Stimulated activated CD8-positive, alpha-beta memory T cell treated with anti-CD3 and anti-CD28 coated beads, Interleukin-7, amount 100 ng/mL, for 24 hours (primary cell): Measurements from ENCODE around the gene SLC1A7.

Experiments
- DNase-seq: peaks from one replicate; pipeline ENCODE4 v3.0.0-alpha.2; 2020; ENCODE audit warnings: low read depth

Gene SLC1A7

DNA sequence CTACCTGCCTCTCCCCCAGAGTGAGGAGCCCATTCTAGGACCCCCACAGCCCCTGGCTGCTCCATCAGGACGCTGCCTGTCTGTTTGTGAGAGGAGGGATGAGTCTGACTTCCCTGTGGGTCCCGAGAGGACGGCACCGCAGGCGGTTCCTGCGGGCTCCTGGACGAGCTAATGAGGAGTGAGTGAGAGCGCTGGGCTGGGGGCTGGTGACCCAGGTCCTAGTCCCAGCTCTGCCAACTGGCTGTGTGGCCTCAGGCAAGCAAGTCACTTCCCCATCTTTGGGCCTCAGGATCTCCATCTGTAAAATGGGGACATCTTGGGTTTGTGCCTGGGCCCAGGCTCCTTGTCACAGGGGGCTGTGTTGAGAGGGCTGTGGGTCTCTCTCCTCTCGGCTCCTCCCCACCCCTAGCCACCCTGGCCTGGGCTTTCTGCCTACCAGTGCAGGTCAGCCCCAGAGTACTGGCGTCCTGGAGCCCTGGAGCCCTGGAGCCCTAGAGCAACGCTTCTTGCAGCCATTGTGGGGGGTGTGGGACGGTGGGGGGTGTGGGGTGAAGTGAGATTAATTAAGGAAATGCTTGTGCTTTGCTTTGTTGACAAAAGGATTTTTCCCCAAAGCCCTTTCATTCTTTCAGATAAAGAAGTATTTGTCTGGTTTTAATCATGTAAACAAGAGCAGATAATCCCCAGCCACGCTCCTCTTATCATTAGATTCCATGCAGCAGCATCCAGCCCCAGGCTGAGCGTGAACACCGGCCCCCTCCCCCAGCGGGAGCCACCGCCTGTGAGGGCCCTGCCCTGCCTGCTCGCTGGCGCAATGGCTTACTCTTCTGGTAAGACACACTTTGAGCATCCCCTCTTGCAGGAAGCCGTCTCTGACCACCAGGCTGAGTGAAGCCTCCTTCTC is 26.8 kb downstream of the SLC1A7 start:
- no peak for DNase-seq

DNA sequence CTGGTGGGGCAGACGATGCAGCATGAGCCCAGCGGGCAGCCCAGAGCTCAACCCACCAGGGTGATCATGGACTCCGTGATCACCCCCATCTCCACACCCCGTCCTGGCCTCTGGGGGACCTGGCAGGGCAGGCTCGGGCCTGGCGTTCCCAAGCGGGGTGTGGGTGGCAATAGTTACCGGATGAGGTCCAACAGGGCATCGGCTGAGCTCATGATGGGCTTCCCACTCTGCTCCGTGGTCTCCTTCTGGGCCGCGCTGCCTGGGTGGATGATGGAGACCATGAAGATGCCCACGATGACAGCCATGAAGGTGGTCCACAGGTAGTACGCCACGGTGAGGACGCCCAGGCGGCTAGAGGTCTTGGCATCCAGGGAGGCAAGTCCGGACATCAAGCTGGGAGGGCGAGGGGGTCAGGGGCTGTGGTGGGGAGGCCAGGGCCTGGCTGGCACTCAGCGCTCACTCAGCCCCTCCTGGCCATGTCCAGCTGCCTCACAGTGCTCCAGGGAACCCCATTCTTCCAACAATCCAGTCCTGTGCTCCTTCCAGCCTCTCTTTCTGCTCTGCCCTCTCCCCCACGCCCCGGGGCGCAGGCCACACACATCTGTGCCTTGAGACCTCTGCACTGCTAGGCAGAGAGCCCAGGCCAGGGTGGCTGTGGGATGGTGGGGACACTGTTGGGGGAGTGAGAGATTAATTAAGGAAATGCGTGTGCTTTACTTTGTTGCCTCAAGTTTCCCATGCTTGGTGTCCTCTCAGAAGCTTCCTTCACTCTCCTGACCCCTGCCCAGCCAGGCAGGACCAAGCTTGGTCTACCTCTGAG is 27.6 kb downstream of the SLC1A7 start:
- no peak for DNase-seq

GRCh38 chr1:53114090-53114489 is 28.3 kb downstream of the SLC1A7 start:
- no peak for DNase-seq

- DNase-seq: no peak
Measured at GRCh38 chr1:53112861-53113260, 29.6 kb downstream of the SLC1A7 start.

- DNase-seq: no peak
Measured at GRCh38 chr1:53112271-53112774, 30.1 kb downstream of the SLC1A7 start.

GRCh38 chr1:53111693-53112092 is 30.7 kb downstream of the SLC1A7 start:
- no peak for DNase-seq

- no peak for DNase-seq
Measured at GRCh38 chr1:53111073-53111556, 31.3 kb downstream of the SLC1A7 start.

DNA sequence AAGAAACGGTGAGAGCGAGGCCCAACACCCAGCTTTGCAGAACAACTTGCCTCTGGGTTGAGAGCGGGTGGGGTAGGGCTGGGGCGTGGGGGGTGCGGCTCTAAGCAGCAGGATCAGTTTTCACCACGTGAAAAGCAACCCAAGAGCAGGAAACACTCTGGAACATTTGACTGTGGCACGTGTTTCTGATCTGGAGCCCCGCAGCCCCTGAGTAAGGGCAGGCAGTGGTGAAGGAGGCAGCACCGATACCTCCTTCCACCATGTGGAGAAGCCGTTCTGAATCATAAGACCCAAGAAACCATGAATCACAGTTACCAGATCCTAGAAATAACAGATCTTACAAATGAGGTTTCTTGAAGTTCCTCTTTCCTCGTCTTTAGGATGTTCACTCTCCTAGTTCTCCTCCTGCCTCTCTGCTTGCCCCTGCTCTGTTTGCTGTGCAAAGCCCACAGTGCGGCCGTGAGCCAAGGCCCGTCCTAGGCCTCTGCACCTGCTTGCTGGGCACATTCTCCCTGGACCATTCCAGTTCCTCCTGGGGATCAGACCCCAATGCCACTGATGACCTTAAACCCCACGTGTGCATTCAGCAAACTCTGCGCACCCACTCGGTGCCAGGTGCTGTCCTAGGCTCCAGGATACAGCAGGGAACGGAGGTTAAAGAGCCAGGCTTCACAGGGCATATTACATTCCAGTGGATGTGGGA is 31.9 kb downstream of the SLC1A7 start:
- DNase-seq: no peak

DNA sequence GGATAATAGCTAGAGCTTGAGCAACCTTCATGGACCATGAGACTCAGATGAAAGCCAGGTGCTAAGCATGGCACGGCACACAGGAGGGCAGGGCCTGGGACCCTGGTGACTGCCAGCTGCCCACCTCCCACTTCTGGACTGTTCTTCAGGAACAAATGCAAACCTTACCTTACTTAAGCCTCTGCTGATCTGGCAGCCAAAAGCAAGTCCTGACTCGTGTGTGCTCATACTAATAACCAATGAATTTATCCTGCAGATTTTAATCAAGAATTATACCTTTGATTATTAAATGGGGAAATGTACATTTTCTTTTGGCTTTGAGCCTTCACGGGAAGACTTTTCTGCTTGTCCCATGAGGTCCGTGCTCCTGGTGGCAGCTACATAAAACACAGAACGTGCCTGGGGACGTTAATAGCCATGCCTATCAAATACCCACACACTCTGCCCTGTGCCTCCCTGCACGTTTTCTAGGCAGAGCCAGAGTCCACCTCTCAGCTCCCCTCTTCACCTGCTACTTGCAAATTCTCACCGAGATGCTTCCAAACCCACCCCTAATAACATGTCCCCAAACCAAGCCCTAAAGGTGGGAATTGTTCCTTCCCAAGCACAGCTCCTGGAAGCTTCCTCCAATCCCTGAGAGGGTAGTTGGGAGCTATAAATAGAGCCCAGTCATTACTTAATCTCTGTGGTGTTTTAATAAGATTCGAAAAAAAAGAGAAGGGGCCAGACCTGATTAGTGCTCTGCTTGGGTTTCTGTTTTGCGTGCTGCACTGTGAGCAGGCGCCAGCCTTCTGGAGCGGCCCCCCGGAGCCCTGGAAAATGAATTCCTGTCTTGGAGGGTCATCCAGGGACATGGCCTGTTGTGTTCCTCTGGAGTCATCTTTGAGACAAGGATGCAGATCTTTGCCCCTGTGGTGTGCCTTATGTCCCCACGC is 33.5 kb downstream of the SLC1A7 start:
- no peak for DNase-seq

DNA sequence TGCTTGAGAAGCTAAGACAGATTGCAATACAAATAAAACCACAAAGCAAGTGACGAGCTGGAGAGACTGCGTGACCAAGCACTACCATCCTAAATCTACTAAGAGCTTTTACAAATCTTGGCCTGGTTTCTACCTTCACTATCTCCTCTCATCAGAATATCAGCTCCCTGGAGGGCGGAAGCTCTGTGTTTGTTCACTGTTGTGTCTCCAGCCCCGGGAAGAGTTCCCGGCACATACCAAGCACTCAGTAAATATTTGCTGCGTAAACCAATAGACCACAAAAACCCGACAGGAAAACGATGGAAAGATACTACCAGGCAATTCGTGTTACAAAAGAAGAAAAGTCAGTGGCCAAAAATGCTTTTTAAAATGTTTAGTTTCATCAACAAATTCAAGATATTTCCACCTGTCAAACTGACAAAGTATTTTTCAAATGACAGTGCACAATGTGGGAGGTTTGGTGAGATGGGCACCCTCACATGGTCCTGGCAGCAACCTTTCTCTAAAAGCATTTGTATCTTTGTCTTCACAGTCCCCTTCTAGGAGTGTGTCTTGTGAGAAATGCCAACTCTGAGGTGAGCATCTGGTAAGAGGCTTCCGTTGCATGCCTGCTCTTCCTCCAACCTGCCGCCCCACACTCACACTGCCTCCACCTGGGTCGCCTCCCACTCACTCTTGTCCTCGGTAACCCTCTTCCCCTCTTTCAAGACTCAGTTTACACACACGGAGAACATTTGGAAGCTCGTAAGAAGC is 34.7 kb downstream of the SLC1A7 start:
- no peak for DNase-seq

GRCh38 chr1:53107090-53107489 is 35.3 kb downstream of the SLC1A7 start:
- no peak for DNase-seq

GRCh38 chr1:53104289-53104913 is 38.0 kb downstream of the SLC1A7 start:
- no peak for DNase-seq

DNA sequence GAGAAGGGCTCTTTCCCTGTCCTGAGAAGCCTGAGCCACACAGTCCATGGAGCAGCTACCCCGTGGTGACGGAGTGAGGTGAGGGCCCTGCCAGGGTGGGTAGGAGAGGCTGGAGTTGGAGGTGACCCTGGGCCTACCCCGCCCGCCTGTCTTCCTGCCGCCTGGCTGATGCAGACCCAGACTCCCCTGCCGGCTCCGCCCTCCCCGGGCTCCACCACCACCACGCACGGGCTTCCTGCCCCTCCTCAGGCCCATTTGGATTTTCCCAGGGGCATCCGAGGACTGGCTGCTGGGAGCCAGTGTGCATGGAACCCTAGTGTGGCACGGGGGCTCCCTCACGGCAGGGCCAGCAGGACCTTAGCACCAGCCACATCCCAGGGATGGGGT is 47.9 kb downstream of the SLC1A7 start:
- no peak for DNase-seq

DNA sequence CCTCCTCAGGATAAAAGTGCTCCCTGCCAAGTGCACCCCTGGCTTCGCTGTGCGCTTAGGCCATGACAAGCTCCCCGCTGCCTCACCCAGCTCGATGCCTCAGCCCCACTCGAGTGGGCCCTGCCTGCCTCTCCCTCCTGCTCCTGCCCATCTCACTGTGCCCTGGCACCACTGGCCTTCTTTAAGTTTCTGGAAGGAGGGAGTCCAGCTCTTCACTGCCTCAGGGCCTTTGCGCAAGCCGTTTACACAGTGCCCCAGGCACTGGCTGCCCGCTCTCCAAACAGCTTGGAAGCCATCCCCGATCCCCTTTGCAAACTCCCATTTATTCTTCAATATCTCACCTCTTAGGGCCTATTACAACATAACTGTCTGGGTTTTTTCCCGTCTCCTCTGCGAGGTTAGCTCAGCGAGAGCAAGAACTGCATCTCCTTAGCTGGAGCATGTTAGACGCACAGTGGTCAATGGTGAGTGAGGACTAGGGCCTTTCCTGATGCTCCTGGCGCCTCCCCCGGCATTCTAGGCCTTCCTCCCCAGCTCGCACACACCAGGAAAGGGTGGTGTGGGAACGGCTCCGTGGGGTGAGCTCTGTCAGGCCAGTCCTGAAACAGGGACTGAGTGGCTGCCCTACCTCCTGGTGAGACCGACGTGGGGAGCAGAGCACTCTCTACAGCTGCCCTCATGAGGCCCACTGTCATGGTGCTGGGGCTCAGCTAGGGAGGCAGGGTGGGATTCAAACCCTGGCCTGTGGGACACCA is 48.5 kb downstream of the SLC1A7 start:
- DNase-seq: no peak

DNA sequence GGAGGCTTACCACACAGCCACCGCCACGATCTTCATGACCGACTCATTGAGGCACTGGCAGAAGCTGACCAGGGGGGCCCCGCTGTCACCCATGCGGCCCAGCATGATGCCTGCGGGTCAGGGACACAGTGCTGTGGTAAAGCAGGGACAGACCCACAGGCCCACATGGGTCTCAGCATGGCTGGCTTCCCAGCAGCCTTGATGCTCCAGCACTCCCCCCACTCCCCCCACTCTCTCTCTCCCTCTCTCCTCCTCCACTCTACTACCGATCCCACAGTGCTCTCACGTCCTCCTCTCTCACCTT is 49.0 kb downstream of the SLC1A7 start:
- DNase-seq: no peak

DNA sequence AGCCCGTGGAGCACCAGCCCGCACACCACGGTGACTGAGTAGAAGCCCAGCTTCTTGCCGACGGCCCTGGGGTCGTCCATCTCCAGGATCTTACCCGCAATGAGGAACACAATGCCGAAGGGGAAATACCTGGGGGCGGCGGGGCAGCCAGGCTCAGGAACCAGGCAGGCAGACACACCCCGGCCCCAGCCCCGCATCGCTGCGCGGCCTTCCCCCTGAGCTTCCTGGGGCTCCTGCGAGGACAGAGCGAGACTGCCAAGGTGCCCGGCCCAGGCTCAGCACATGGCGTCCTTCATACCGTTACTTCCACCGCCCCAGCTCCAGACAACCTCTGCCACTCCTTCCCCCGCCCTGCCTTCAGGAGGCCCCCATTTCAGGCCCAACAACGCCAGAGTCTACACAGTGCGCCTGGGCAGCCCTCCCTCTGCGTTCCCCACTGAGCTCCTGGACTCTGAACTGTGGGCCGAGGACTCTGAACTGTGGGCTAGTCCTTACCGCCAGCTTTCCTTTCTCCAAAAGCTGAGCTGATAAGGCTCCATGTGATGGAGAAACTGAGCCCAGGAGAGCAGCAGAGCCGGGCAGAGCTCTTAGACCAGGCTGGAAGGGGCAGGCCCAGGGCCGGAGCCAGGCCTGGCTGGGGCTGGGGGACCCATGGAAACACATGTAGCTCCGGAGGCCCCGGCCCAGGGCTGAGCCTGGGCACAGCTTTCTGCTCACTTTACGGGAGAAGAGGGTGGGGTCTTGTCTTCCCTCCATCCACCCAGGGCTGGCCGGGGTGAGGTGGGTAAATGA is 49.6 kb downstream of the SLC1A7 start:
- DNase-seq: no peak

DNA sequence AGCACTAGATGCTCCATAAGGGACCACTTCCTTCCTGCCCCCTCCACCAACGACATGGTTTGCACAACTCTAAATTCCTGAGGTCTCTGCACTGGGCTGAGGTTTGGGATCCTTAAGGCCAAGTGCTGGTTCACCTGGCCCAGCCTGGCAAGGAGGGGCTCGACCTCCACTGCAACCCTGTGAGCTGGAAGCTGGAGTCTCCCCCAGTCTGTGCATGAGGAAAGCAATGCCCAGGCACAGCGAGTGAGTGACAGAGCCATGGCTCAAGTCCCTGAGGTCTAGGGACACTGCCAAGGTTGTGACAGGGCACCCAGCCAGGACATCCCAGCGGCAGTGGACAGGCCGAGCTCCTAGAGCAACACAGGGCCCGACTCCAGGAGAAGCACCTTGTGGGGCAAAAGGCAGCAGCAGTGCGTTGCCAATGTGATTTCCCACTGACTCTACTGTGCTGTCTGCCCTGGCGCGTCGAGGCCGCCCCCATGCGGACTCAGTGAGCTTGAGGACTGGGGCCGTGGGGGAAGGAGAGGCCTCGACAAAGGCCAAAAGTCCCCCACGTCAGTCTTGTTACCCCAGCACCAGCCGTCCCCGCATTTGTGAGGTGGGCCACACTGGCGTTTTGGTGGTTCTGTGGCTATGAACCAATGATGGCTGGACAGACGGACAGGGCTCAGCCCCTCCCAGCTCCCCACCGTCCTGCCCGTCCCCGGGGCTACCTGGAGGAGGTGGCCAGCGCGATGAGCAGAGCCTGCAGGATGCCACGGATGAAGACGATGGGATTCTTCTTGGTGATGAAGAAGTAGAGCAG is 50.4 kb downstream of the SLC1A7 start:
- DNase-seq: no peak
